Brain microvascular endothelial cell (primary cell): Measurements from ENCODE around the gene MAB21L2.
A peak's percentile ranks its signal among the peaks of the same experiment; 100 is the strongest.

Experiments used
- DNase-seq: peaks from one replicate; pipeline ENCODE4 v3.0.0-alpha.2; 2020
- H3K27ac ChIP-seq: fragments of 250-450 bp; sonication (Bioruptor Pico); 2 replicates; pipeline ENCODE4 v1.5.1; 2020; ENCODE audit warnings: mild to moderate bottlenecking, moderate library complexity
- H3K27me3 ChIP-seq: fragments of 250-450 bp; sonication (Bioruptor Pico); replicated peaks from 2 replicates; pipeline ENCODE4 v1.5.1; 2020; ENCODE audit warnings: mild to moderate bottlenecking
- H3K36me3 ChIP-seq: fragments of 250-450 bp; sonication (Bioruptor Pico); replicated peaks from 2 replicates; pipeline ENCODE4 v1.5.1; 2020; ENCODE audit warnings: mild to moderate bottlenecking
- H3K4me3 ChIP-seq: 2 replicates; pipeline ENCODE4 v1.5.1; 2011; ENCODE audit warnings: low read depth, mild to moderate bottlenecking, control low read depth, low read length, moderate library complexity
- CTCF ChIP-seq: IDR thresholded peaks from 2 replicates; pipeline ENCODE4 v1.5.1; 2011; ENCODE audit warnings: low read depth, mild to moderate bottlenecking, moderate library complexity, low read length, control low read depth, inconsistent platforms; ENCODE audit errors: missing control alignments
- in situ Hi-C: cut with HindIII; loops from 2 replicates; pipeline ENCODE4 v1.10.0; 2017; ENCODE audit warnings: low sequenced_read_pairs, low pct_ligation_motif_present

MAB21L2 gene

GRCh38 chr4:150578745-150579501, 3.0 kb upstream of the MAB21L2 start:
- TF ChIP-seq CTCF = no peak
- H3K4me3 ChIP-seq = peak overlapping the region; percentile 68
- no peak for DNase-seq
- H3K36me3 ChIP-seq = no peaks in the 10 kb centered on the region
- no peaks in the 10 kb centered on the region for H3K27me3 ChIP-seq
- H3K27ac ChIP-seq = no peak overlapping the region
- in situ Hi-C loops = loop anchor here (25.0 kb wide), 1 partner anchor 267 kb away; no protein-coding TSS in a partner anchor

- no peaks in the 10 kb centered on the region for H3K36me3 ChIP-seq
- H3K27ac ChIP-seq = peak overlapping the region; percentile 1
- TF ChIP-seq CTCF = no peak
- H3K4me3 ChIP-seq = peak overlapping the region; percentile 68
- DNase-seq = no peak
- no peaks in the 10 kb centered on the region for H3K27me3 ChIP-seq
- in situ Hi-C loops = loop anchor here (25.0 kb wide), 1 partner anchor 267 kb away; no protein-coding TSS in a partner anchor
These were observed 2.3 kb upstream of the MAB21L2 start for GRCh38 chr4:150579551-150580234.

DNA sequence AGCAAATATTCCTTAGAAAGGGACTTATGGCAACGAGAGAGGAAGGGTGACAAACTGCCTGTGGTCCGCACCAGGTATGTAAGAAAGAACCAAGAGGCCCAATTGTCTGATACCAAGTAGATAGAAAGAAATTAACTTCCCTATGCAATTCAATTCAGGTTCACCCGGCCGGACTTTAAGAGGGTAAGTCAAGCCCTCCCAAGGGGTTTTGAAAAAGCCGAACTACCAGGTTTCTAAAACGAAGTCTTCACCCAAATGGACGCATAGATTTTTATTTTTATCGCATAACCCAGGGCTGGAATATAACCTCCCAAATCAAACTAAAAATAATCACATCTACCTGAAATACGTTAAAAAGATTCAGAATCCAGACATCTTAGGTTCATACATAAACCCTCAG, 1.6 kb upstream of the MAB21L2 start:
- Histone ChIP-seq H3K4me3 (peak overlapping the region; percentile 68), H3K36me3 (no peaks in the 10 kb centered on the region), H3K27ac (no peak overlapping the region), H3K27me3 (no peaks in the 10 kb centered on the region)
- in situ Hi-C loops = loop anchor here (25.0 kb wide), 1 partner anchor 268 kb away; no protein-coding TSS in a partner anchor
- TF ChIP-seq CTCF = no peak
- DNase-seq = no peak

DNA sequence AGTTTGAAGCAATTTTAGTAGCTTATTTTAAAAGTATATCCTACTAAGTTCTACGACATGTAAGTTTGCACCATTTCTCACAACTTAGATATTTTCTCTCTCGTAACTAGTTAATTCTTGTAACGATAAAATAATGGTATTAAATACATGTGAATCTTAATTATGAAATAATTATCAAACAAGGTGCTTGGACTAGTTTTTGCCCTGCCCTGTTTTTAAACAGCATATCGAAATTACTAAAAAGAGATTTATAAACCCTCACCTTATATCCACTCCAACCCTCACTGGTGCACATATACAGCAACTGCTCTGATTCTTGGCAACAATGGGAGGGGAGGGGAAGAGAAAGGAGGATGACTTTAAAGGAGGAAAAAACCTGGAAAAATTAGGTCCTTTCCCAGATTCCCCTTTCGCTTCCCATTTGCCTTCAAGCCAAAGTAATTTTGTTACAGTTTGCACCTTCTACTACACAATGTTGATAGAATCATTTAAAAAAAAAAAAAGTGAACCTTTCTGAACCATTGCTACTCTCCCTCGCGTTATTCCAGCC, 820 bp upstream of the MAB21L2 start:
- in situ Hi-C loops = loop anchor here (25.0 kb wide), 1 partner anchor 269 kb away; no protein-coding TSS in a partner anchor
- TF ChIP-seq CTCF = no peak
- H3K27ac ChIP-seq = no peak overlapping the region
- no peak for DNase-seq
- H3K4me3 ChIP-seq = peak overlapping the region; percentile 9
- no peaks in the 10 kb centered on the region for H3K27me3 ChIP-seq
- H3K36me3 ChIP-seq = no peaks in the 10 kb centered on the region

GRCh38 chr4:150581641-150582051, 305 bp upstream of the MAB21L2 start:
- no peaks in the 10 kb centered on the region for H3K27me3 ChIP-seq
- DNase-seq = peak; percentile 82
- peak overlapping the region; percentile 75 for H3K4me3 ChIP-seq
- no peak overlapping the region for H3K27ac ChIP-seq
- no peak for TF ChIP-seq CTCF
- H3K36me3 ChIP-seq = no peaks in the 10 kb centered on the region
- in situ Hi-C loops = loop anchor here (25.0 kb wide), 1 partner anchor 269 kb away; no protein-coding TSS in a partner anchor
